A549 (cell line): ENCODE measurements around the gene TREX2. TPM values are rescaled to one million over a fixed set of nuclear protein-coding genes. Genes with fewer than 3 reads are reported as not detected.

Experiments used
- ATAC-seq, 2 experiments: fragments of 200-7000 bp in 1 of 2; fragments of >200 bp in 1 of 2; cut with Nextera tagmentation in 1 of 2; cut with Tn5 transposase in 1 of 2; 3 replicates each; pipeline versions ENCODE4 v1.8.0 to v1.9.1; 2018 to 2020; ENCODE audit warnings: mild to moderate bottlenecking in 1 of 2, moderate library complexity in 1 of 2
- CTCF ChIA-PET: fragments of 300-600 bp; sonication (Branson Sonifier 250); formaldehyde crosslinking; extraction: SDS; loops from one replicate; lab custom pipeline; 2021; ENCODE audit warnings: antibody characterized with exemption, inconsistent platforms; lab: Yijun Ruan, JAX
- POLR2A ChIA-PET: fragments of 350-600 bp; formaldehyde crosslinking; extraction: SDS; loops from one replicate; lab custom pipeline; 2021; ENCODE audit warnings: antibody characterized with exemption, inconsistent platforms; lab: Yijun Ruan, JAX
- DNase-seq, 2 experiments: peaks; one replicate each; pipeline versions ENCODE4 v3.0.0 to v3.0.0-alpha.2; 2011 to 2016; ENCODE audit warnings: low read depth in 1 of 2, low spot score in 1 of 2
- FAIRE-seq: peaks from 2 replicates; lab custom pipeline; 2011; peaks lifted over from hg19 to GRCh38; lab: Jason Lieb, UNC
- H3K27ac ChIP-seq, 2 experiments: fragments of >200 bp; sonication (Bioruptor Twin); formaldehyde crosslinking; 3 replicates each; pipeline ENCODE4 v1.5.1; 2016 to 2017
- H3K4me1 ChIP-seq: fragments of >200 bp; sonication (Bioruptor Twin); formaldehyde crosslinking; 3 replicates; pipeline ENCODE4 v1.6.1; 2016
- H3K4me2 ChIP-seq: fragments of >200 bp; sonication (Bioruptor Twin); formaldehyde crosslinking; 3 replicates; pipeline ENCODE4 v1.6.1; 2016
- H3K4me3 ChIP-seq: fragments of >200 bp; sonication (Bioruptor Twin); formaldehyde crosslinking; 3 replicates; pipeline ENCODE4 v1.5.1; 2016
- H3K9me3 ChIP-seq: fragments of >200 bp; sonication (Bioruptor Twin); formaldehyde crosslinking; 3 replicates; pipeline ENCODE4 v1.6.1; 2016
- CEBPB ChIP-seq, 2 experiments: fragments of >200 bp in 1 of 2; sonication (Bioruptor Twin) in 1 of 2; formaldehyde crosslinking in 1 of 2; IDR thresholded peaks; 2 replicates each; pipeline ENCODE4 v1.6.1; 2012 to 2016
- CHD4 ChIP-seq: fragments of 200-600 bp; sonication (generic); IDR thresholded peaks from 2 replicates; pipeline ENCODE4 v1.6.1; 2016; ENCODE audit warnings: antibody characterized with exemption, mild to moderate bottlenecking, borderline replicate concordance
- EHF ChIP-seq: fragments of 250-450 bp; sonication (Bioruptor Pico); IDR thresholded peaks from 2 replicates; pipeline ENCODE4 v1.5.0; 2020; ENCODE audit warnings: mild to moderate bottlenecking
- EP300 ChIP-seq, 2 experiments: fragments of >200 bp; sonication (Bioruptor Twin); formaldehyde crosslinking; IDR thresholded peaks; 2 replicates in 1 of 2; 3 replicates in 1 of 2; pipeline ENCODE4 v1.6.1; 2016 to 2017
- ESRRA ChIP-seq: fragments of 150-350 bp; IDR thresholded peaks from 2 replicates; pipeline ENCODE4 v1.6.1; 2014; ENCODE audit warnings: mild to moderate bottlenecking, low read length, borderline replicate concordance
- FOSB ChIP-seq: fragments of 250-450 bp; sonication (Bioruptor Pico); IDR thresholded peaks from 2 replicates; pipeline ENCODE4 v1.5.0; 2020; ENCODE audit warnings: mild to moderate bottlenecking, moderate library complexity
- FOSL2 ChIP-seq, 2 experiments: fragments of 450-650 bp in 1 of 2; fragments of >200 bp in 1 of 2; sonication (Bioruptor Twin) in 1 of 2; formaldehyde crosslinking; IDR thresholded peaks; 2 replicates each; pipeline versions ENCODE4 v1.5.0 to v1.6.1; 2016 to 2020; ENCODE audit warnings: mild to moderate bottlenecking in 1 of 2, moderate library complexity in 1 of 2
- GATA3 ChIP-seq: IDR thresholded peaks from 2 replicates; pipeline ENCODE4 v1.6.1; 2012; ENCODE audit warnings: borderline replicate concordance
- HEYL ChIP-seq: fragments of 250-450 bp; sonication (Bioruptor Pico); IDR thresholded peaks from 2 replicates; pipeline ENCODE4 v1.8.0; 2021; ENCODE audit warnings: mild to moderate bottlenecking, moderate library complexity
- JUN ChIP-seq, 2 experiments: fragments of >200 bp; sonication (Bioruptor Twin); formaldehyde crosslinking; IDR thresholded peaks; 2 replicates in 1 of 2; 3 replicates in 1 of 2; pipeline ENCODE4 v1.6.1; 2016 to 2017
- KDM5A ChIP-seq: fragments of 200-600 bp; sonication (generic); IDR thresholded peaks from 2 replicates; pipeline ENCODE4 v1.6.1; 2016; ENCODE audit warnings: antibody characterized with exemption, mild to moderate bottlenecking
- MAZ ChIP-seq: fragments of 150-350 bp; IDR thresholded peaks from 2 replicates; pipeline ENCODE4 v1.6.1; 2014; ENCODE audit warnings: antibody characterized with exemption, low read depth, low read length, borderline replicate concordance
- NFE2L2 ChIP-seq: fragments of 150-350 bp; conservative IDR thresholded peaks from 2 replicates; pipeline ENCODE4 v1.6.1; 2014; ENCODE audit warnings: low read length
- NPAS2 ChIP-seq: fragments of 250-450 bp; sonication (Bioruptor Pico); IDR thresholded peaks from 2 replicates; pipeline ENCODE4 v1.8.0; 2022; ENCODE audit warnings: mild to moderate bottlenecking, moderate library complexity, borderline replicate concordance
- RFX5 ChIP-seq: fragments of 450-650 bp; IDR thresholded peaks from 2 replicates; pipeline ENCODE4 v1.7.1; 2014; ENCODE audit warnings: antibody characterized with exemption, mild to moderate bottlenecking, moderate library complexity
- RNF2 ChIP-seq: fragments of 200-600 bp; sonication (generic); IDR thresholded peaks from 2 replicates; pipeline ENCODE4 v1.6.1; 2016; ENCODE audit warnings: low read depth, mild to moderate bottlenecking, antibody characterized with exemption, moderate library complexity, borderline replicate concordance
- SMC3 ChIP-seq: fragments of >200 bp; sonication (Bioruptor Twin); formaldehyde crosslinking; IDR thresholded peaks from 3 replicates; pipeline ENCODE4 v1.6.1; 2018; ENCODE audit warnings: inconsistent platforms
- SREBF2 ChIP-seq: fragments of 450-650 bp; IDR thresholded peaks from 2 replicates; pipeline ENCODE4 v1.6.1; 2014; ENCODE audit warnings: mild to moderate bottlenecking, moderate library complexity
- TFCP2L1 ChIP-seq: fragments of 250-450 bp; sonication (Bioruptor Pico); IDR thresholded peaks from 2 replicates; pipeline ENCODE4 v1.5.0; 2021; ENCODE audit warnings: mild to moderate bottlenecking
- TP53 ChIP-seq: fragments of 250-450 bp; sonication (Bioruptor Pico); IDR thresholded peaks from 2 replicates; pipeline ENCODE4 v1.5.0; 2021; ENCODE audit warnings: mild to moderate bottlenecking, moderate library complexity
- ZNF302 ChIP-seq: fragments of 250-450 bp; sonication (Bioruptor Pico); IDR thresholded peaks from 2 replicates; pipeline ENCODE4 v1.9.0; 2021; ENCODE audit warnings: inconsistent platforms, mild to moderate bottlenecking, moderate library complexity
- ZSCAN20 ChIP-seq: fragments of 250-450 bp; sonication (Bioruptor Pico); IDR thresholded peaks from 2 replicates; pipeline ENCODE4 v1.8.0; 2022; ENCODE audit warnings: mild to moderate bottlenecking, moderate library complexity
- WGBS: methylation state at CpG from one replicate; pipeline ENCODE4 v1.1.6; 2017; ENCODE audit errors: missing lambda C conversion rate; 5-methylcytosine and 5-hydroxymethylcytosine counted together
- polyA plus RNA-seq, 4 experiments: library from polyadenylated mRNA; depleted of rRNA in 3 of 4; stranded (reverse); fragments of >200 nt; fragmentation: RNase III in 1 of 4; extraction: RNeasy Plus Mini Kit Qiagen cat#74134 plus additional on column Dnase treatment in 1 of 4; gene quantifications; 2 replicates in 3 of 4; 3 replicates in 1 of 4; pipeline ENCODE4 v1.2.3, GENCODE V29; 2011 to 2017
- TF ChIP-seq, protein P1 (sequence below): fragments of >200 bp; sonication (Bioruptor Twin); formaldehyde crosslinking; IDR thresholded peaks from 3 replicates; pipeline ENCODE4 v1.6.1; 2016
- TF ChIP-seq, protein P2 (sequence below): fragments of 150-350 bp; IDR thresholded peaks from 2 replicates; pipeline ENCODE4 v1.6.1; 2014; ENCODE audit warnings: low read depth, mild to moderate bottlenecking, low read length

Gene TREX2
- polyA plus RNA-seq, 2 of the 4 experiments (the other 2 are of a cell fraction), result 0.27 to 0.99 TPM

DNA sequence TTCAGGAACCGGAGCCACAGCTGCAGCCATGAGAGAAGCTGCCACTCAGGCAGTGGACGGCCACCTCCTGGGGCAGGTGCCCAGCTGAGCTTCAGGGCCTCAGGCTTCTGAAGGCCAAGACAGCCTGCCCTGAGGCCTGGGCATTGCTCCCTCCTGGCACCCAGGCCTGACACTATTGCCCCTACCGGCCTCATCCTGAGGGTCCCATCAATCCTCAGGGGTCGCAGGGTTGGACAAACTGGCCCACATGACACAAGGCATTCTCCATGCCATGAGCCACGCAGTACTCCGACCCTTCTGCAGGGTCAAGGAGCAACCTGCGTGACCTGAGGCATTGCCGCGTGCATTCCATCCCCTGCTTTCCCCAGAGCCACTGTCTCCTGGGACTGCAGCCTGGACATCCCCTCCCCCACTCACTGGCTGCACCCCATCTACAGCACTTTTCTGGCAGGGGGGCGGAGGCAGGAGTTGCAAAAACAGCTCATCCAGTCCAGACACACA lies 37.6 kb downstream of the TREX2 start:
- no peak for ATAC-seq
- no peaks in the 10 kb centered on the region for H3K4me1 ChIP-seq
- DNase-seq, result no peak
- CTCF ChIA-PET, result no interaction called here
- no peak for FAIRE-seq
- no peak overlapping the region for H3K4me2 ChIP-seq
- H3K4me3 ChIP-seq, result no peak overlapping the region
- WGBS, result 72% methylated on average over 7 of the region's 10 CpGs
- no peak overlapping the region for H3K27ac ChIP-seq
- no peak for TF ChIP-seq KDM5A
- TF ChIP-seq, all 56 proteins: peak for 0
- no peaks in the 10 kb centered on the region for H3K9me3 ChIP-seq
- POLR2A ChIA-PET, result no interaction called here

DNA sequence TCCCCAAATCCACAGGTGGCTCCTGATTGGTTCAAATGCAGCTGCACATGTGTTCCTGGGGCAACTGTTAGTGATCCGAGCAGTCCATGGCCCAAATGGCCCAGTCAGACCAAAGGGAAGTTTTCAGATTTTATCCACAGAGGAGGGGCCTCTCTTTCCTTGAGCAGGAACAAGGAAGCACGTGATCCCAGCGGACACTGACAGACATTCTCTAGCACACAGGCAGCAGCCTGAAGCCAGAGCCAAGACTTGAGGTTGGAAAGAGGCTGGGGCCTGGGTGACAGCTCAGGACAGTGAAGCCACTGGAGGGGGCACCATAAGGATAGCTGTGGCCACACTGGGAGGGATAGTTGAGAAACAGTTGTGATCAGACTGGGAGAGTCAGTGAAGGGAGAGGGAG lies 38.1 kb downstream of the TREX2 start:
- FAIRE-seq (no peak), ATAC-seq (no peak), DNase-seq (no peak)
- Histone ChIP-seq H3K4me2 (no peak overlapping the region), H3K4me3 (no peak overlapping the region), H3K27ac (no peak overlapping the region), H3K9me3 (no peaks in the 10 kb centered on the region), H3K4me1 (no peaks in the 10 kb centered on the region)
- no peak for TF ChIP-seq RNF2
- no peak for TF ChIP-seq EP300 (IDR thresholded peaks at IDR 0.05)
- no peak for TF ChIP-seq KDM5A
- no peak for TF ChIP-seq SREBF2
- TF ChIP-seq SMC3, result no peak
- no peak for TF ChIP-seq ESRRA
- no peak for TF ChIP-seq MAZ
- no peak for TF ChIP-seq NFE2L2
- TF ChIP-seq EHF (CRISPR knock-in tag), result no peak
- TF ChIP-seq GATA3, result no peak
- no peak for TF ChIP-seq CEBPB (IDR thresholded peaks at IDR 0.05)
- TF ChIP-seq CHD4, result no peak
- TF ChIP-seq FOSB (CRISPR knock-in tag), result no peak
- no peak for TF ChIP-seq NPAS2 (CRISPR knock-in tag)
- no peak for TF ChIP-seq ZSCAN20
- TF ChIP-seq FOSL2 (IDR thresholded peaks at IDR 0.05), result no peak
- TF ChIP-seq FOSL2 (CRISPR knock-in tag; IDR thresholded peaks at IDR 0.05), result no peak
- no peak for TF ChIP-seq HEYL (CRISPR knock-in tag)
- TF ChIP-seq RFX5, result no peak
- no peak for TF ChIP-seq TFCP2L1 (CRISPR knock-in tag)
- POLR2A ChIA-PET, result no interaction called here
- CTCF ChIA-PET, result no interaction called here
- 47% methylated on average over 3 of the region's 3 CpGs for WGBS

DNA sequence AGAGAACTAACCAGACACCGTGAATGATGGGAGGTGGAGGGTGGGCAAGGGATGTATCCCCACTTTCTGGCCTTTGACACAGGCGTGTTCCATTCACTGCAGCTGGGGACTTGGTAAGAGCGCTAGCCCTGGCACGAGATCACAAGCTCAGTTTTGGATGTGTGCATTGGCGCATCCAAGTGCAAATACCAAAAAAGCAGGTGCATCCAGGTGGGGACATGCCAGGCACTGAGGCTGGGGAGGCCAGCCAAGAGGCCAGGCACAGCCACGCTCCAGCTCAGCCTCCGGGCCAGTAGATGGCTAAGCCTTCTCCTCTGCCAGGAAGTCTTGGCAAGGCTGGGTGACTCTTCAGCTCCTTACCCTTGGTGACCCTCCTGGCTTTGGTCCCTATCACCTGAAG lies 39.0 kb downstream of the TREX2 start:
- no peaks in the 10 kb centered on the region for H3K9me3 ChIP-seq
- no peak for ATAC-seq
- no peak overlapping the region for H3K27ac ChIP-seq
- POLR2A ChIA-PET, result no interaction called here
- H3K4me3 ChIP-seq, result no peak overlapping the region
- no peak for FAIRE-seq
- no peak for DNase-seq
- no peak overlapping the region for H3K4me2 ChIP-seq
- WGBS, result 31% methylated on average over 7 of the region's 7 CpGs
- TF ChIP-seq, protein P1, sequence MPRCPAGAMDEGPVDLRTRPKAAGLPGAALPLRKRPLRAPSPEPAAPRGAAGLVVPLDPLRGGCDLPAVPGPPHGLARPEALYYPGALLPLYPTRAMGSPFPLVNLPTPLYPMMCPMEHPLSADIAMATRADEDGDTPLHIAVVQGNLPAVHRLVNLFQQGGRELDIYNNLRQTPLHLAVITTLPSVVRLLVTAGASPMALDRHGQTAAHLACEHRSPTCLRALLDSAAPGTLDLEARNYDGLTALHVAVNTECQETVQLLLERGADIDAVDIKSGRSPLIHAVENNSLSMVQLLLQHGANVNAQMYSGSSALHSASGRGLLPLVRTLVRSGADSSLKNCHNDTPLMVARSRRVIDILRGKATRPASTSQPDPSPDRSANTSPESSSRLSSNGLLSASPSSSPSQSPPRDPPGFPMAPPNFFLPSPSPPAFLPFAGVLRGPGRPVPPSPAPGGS, result no peak
- TF ChIP-seq ESRRA (no peak), KDM5A (no peak), ZNF302 (no peak), RFX5 (no peak), JUN (IDR thresholded peaks at IDR 0.05) (no peak), ZSCAN20 (no peak), SMC3 (no peak), EP300 (IDR thresholded peaks at IDR 0.05) (no peak), TP53 (CRISPR knock-in tag) (no peak)
- TF ChIP-seq, protein P2, sequence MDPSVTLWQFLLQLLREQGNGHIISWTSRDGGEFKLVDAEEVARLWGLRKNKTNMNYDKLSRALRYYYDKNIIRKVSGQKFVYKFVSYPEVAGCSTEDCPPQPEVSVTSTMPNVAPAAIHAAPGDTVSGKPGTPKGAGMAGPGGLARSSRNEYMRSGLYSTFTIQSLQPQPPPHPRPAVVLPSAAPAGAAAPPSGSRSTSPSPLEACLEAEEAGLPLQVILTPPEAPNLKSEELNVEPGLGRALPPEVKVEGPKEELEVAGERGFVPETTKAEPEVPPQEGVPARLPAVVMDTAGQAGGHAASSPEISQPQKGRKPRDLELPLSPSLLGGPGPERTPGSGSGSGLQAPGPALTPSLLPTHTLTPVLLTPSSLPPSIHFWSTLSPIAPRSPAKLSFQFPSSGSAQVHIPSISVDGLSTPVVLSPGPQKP, result no peak
- no peaks in the 10 kb centered on the region for H3K4me1 ChIP-seq
- CTCF ChIA-PET, result interaction anchor here (1.6 kb wide), 2 partner anchors 53 to 374 kb away, joined by 3 read pairs; no protein-coding TSS in a partner anchor
